Fibroblast of skin of scalp (primary cell): Measurements from ENCODE around the gene EYA3.
A peak's percentile ranks its signal among the peaks of the same experiment; 100 is the strongest.

ENCODE experiments used
- DNase-seq: peaks from one replicate; pipeline ENCODE4 v3.0.0-alpha.2; 2013

The EYA3 gene

DNA sequence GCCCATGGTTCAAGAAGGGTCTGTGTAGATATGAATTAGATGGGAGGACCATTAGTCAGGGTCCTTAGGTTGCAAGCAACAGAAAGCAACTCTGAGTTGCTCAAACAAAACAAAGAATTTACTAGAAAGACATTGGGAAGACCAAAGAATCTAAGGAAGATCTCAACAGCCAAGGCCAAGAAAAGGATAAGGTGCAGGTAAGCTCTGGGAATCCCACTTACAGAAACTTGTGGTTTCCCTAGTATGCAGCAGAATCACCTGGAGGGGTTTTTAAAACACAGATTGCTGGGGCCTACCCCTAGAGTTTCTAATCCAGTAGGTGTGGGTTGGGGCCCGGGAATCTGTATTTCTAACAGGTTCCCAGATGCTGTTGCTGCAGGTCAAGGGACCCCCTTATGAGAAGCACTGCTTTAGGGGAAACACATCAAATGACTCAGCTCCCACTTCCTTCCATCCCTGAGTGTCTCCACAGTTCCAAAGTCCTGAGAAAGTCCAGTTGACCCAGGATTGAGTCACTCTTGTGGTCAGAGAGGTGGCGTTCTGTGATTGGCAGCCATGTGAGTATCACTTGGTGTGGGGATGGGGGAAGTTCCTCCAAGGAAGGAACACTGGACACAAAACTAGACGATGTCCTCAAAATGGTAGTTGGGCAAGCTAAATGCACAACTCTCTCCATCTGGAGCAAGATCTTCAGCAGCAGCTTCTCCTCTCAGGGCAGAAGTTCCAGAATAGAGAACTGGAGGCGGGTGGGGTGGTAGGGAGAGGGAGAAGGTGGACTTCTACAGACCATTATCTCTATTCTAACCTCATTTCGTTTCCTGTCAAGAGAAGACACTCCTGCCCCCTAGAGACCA, 24.2 kb upstream of the EYA3 start:
- DNase-seq: peak; percentile 38

DNA sequence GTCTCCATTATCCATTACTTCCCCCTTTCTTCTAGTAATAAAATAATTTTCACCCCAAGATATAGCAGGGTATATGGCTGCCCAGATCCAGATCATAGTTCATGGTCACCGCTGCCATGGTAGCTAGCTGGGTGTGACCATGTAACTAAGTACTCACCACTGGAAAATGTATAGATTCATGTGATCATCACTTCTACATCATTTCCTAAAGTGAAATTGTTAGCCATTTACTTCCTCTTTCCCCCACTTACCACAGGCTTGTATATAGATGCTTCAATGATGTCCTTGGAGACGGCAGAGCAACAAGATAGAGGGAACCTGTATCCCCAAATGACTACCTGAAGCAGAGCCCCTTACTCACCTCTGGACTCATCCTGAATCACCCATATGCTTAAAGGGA, 22.7 kb upstream of the EYA3 start:
- no peak for DNase-seq

DNA sequence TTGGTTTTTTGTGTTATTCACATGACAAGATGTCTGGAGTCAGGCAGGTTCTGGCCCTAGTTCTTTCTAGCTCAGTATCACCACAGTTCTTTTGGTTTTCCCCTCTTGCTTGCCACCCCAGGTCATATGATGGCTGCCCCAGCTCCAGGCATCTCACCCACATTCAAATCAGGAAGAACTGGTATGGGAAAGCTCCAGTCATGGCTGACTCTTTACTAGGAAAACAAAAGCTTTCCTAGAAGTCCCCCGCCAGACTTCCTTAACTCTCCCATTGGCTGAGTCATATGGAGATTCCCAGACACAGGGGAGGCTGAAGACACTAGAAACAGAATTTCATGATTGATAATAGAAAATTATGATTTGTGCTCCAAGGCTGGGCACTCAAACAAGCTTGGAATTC, 22.1 kb upstream of the EYA3 start:
- peak; percentile 22 for DNase-seq

DNA sequence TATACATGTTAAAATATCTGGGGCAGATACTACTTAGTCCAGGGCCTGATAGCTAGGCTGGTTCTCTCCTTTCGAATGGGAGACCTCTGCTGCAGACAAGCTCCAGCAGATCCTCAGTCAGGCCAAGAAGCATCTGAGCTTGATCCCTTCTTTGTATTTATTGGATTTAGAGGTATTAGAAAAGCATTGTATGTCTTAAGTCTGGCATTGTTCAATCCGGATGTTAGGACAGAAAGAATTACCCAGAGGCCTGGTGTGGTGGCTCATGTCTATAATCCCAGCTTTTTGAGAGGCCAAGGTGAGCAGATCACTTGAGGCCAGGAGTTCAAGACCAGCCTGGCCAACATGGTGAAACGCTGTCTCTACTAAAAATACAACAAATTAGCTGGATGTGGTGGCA, 21.2 kb upstream of the EYA3 start:
- no peak for DNase-seq

DNA sequence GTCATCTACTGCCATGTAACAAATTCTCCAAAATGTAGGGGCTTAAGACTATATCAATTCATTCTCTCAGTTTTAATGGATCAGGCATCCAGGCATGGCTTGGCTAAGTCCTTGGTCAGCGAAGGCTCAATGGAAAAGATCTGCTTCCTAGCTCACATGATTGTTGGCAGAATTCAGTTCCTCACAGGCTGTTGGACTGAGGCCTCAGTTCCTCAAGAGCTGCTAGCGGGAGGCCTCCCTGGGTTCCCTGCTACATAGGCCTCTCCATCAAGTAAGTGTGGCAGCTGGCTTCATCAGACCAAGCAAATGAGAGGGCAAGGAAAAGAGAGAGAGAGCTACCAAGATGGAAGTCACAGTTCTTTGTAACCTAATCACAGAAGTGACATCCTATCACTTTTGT, 19.6 kb upstream of the EYA3 start:
- DNase-seq: no peak

DNA sequence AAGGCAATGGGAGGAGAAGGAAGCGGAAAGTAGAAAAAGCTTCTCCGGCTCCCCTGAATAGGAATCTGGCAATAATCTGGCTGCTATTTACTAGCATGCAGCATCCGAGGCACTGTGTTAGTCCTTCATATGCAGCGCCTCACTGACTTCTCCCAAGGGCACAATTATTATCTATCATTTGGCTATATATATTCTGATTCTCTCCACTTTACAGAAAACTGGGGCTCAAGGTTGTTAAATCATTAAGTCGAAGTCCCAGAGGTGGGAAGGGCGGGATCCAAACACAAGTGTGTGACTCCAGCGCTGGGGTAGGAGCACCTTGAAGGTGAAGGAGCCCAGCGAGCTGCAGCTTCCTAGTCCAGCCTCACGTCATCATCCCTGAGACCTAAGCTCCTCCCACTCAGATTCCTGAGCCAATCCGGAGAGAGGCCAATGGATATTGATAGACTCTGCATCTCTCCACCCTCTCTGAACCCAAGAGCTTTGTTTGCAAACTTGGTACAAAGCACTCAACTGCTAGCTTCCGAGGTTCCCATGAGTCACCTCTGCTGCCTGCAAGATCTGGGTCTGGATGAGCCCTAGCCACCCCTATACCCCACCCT, 16.6 kb upstream of the EYA3 start:
- DNase-seq: peak; percentile 58

DNA sequence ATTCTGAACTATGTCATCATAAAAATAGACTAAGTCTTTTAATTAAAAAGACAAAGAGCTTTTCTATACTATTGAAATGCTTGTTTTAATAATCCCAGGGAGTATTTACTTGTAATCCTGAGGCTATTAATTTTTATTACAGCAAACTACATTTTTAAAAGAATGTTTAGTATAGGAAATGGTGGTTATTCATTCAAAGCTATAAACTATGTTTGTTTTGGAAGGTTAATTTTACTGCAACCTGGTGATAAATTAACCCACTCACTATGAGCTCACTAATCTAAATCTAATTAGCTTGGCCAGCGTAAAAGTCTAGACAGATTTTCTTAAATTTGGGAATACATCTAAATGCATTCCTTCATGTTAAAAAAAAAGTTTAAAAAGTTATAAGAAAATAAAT, 13.8 kb upstream of the EYA3 start:
- no peak for DNase-seq

DNA sequence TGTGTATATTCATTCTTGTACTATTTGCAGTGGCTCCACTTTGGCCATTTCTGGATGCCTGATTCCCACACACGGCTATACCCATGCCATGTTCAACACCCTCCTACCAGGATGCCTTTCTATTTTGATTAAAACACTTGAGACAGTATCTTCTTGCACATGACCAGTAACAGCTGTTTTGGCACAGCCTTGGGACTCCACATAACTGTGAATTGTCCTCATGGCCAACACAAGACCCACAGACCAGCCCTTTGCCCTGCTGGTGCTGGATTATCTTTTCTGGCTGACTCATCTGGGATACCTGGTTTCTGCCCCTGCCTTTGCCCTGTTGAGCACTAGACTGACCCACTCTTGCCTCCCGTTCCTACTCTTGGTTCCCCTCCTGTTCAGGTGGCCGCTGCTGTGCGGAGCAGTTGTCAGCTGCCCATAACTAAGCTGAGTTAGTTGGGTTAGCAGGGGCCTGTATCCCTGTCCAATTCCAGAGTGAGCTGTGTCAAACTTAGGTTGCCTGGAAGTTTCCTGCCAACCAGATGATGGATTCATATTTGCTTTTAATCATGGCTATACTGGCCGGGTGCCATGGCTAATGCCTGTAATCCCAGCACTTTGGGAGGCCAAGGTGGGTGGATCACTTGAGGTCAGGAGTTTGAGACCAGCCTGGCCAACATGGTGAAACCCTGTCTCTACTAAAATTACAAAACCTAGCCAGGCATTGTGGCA, 10.8 kb upstream of the EYA3 start:
- no peak for DNase-seq

DNA sequence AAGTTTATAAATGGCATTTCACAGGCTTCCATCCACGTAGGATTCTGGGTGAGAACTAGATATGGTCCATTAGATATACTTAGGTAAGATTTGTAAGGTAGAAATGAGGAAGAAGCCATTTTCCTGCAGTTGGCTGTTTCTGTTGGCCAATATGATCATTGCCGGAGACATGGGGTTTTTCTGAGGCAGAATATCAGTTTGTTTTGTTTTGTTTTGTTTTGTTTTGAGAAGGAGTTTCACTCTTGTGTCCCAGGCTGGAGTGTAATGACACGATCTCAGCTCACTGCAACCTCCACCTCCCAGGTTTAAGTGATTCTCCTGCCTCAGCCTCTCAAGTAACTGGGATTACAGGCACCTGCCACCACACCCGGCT, 8.7 kb upstream of the EYA3 start:
- no peak for DNase-seq

DNA sequence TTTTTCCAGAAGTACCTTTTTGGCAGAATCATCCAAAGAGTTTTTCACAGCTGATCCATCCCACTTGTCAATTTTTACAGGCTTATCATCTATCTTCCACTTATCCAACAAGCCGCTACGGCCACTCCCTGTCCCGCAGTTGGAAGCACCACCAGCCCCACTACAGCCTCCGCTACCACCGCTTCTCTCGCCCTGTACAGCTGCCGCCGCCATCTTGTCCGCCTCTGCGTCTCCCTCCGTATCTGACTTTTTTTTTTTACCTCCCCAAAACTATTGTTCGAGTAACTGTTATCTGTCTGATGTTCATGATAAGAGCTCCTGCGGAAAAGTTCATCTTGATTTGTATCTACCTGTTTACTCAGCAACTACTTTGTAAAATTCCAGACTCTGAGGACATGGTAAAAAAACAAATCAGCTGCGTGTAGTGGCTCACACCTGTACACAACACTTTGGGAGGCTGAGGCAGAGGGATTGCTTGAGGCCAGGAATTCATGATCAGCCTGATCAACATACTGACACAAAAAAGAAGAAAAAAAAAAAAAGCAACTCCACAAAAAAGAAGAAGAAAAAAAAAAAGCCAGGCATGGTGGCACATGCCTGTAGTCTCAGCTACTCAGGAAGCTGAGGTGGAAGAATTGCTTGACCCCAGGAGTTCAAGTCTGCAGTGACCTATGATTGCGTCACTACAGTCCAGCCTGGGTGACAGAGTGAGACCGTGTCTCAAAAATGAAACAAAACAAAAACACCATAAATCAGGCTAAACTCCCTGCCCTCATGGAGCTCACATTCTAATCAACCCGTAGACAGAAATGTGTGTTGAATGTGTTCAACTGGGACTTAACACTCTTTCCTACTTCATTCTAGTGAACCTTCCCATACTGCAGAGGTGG, 8.0 kb upstream of the EYA3 start:
- no peak for DNase-seq

DNA sequence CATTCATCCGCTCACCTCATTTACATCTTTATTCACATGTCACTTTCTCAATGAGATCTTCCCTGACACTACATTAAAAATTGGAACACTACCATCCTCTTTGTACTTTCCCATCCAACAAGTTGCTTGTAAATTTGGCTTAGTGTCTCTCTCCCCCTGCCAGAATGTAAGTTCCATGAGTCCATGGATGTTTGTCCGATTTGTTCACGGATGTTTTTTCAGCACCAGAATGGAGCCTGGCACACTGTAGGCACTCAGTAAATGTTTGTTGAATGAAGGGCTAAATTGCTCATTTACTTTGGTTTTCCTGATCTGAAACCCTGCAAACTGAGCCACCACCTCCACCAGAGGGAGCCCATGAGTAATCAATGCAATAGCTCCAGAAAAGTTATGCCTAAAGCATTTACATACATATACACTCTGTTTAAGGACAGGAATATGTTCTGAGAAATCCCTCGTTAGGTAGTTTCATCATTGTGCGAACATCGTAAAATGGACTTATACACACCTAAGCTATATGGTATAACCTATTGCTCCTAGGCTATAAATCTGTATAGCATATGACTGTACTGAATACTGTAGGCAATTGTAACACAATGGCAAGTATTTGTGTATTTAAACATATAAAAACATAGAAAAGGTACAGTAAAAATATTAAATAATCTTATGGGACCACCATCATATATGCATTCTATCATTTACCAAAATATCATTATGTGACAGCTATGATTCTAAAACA, 2.8 kb upstream of the EYA3 start:
- peak; percentile 62 for DNase-seq

DNA sequence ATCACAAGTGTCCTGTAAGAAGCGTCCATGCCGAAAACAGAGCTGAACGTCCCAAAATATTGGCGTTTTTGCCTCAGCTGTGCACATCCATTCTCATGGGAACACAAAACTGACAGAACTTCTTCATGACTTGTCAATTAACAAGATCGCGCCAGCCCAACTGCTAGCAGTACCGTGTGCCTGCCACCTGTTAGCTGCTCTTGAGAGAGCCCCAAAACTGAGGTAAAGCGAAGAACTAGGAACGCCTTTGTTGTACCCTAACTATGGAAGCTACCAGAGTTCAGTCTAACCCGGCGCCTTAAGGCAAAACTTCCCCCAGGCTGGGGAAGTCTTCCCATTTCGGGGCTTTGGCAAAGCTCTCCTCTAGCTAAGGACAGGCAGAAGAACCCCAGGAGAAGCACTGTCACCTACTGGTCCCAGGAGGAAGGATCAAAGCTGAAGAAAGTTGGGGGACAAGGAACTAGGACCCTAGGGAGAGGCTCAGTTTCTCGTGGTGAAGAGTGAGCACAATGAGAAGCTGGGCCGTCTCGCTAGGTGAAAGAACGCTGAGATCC, 719 bp downstream of the EYA3 start:
- DNase-seq: no peak

DNA sequence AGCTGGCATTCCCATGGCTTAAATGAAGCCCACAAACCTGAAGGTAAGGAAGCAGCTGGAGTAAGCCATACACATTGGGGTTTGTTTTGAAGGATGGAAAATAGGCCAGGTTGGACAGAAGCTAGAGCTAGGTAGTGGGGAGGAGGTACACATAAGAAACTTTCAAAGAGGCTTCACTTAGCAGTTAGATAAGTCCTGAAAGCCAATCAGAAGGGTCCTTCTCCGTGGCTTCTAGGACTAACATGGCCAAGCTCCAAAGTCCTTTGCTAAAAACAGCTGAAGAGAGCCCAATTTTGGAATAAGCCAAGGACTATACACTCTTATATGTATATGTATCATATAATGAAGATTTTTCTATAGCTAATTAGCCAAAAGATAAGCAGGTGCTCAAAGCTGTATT, 1.8 kb downstream of the EYA3 start:
- DNase-seq: no peak

DNA sequence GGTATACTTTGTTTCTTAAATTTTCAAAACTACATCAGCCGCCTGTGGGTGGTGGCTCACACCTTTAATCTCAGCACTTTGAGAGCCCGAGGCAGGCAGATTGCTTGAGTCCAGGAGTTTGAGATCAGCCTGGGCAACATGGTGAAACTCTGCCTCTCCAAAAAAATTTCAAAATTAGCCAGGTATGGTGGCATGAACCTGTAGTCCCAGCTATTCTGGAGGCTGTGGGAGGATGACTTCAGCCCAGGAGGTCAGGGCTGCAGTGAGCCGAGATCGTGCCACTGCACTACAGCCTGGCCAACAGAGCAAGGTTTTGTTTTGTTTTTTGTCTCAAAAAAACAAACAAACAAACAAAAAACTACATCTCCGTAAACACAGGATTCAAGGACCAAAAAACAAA, 3.3 kb downstream of the EYA3 start:
- DNase-seq: no peak

DNA sequence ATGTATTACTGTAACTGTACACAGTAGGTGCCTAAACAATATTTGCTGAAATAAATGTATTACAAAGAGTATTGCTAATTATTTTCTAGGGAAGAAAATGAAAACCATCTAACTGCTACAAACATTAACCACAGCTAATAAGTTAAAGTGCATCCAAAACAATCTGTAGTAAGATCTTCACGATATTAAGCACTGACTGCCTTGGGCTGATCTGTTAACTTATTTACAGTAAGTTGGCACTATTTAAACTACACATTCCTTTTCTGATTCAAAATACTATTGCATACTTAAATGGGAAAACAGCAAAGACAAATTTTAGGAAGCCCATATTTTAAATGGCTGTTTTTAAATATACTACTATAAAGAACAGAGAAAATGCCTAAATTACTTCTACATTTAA, 4.5 kb downstream of the EYA3 start:
- DNase-seq: no peak

DNA sequence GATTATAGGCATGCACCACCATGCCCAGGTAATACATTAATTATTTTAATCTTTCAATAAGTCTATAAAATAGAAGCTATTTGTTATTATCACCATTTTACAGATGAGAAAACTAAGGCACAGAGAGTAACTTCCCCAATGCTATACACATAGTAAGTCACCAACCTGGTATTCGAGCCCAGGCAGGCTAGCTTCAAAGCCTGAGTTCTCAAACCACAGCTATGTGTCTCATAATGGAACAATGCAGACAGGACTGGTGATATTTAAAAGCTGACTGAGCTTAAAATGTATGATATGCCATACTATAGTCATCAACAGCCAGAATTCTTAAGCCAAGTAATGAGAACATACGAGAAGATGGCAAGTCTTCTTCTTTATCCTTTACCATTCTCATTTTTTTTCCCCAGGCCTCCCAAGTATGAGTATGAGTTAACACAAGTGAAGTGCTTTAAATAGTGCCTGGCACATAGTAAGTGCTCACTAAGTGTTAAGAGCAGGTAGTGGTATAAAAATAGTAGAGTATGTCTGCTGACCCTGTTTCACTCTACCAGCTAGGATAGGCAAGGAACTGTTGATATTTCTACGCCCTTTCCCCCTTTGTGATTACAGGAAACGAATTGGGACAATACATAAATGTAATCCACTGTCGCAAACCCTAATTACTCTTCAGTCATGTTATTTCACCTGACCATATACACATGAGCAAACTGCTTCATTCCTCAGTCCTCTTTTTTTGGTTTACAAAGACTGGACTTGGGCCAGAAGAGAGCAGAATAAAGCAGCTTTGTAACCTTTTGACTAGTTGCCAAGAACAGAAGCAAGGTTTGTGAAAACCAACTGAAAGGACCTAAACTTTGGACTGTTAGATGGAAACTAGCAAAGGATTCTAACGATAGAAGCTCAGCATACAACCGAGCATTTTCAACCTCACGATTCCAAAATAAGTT, 9.5 kb downstream of the EYA3 start:
- DNase-seq: peak; percentile 72

DNA sequence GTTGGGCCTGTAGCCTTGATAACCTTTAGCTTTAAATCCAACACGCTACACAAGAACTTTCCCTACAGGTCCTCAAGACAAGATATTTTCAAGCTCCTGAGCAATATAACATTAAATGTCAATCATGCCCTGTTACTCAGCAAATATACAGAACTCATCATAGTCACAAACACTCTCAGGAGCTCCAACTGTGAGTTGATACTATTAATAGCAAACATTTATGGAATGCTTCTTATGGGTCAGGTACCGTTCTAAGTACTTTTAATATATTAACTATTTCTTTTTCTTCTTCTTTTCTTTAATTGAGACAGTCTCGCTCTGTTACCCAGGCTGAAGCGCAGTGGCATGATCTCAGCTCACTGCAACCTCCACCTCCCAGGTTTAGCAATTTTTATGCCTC, 10.1 kb downstream of the EYA3 start:
- no peak for DNase-seq

DNA sequence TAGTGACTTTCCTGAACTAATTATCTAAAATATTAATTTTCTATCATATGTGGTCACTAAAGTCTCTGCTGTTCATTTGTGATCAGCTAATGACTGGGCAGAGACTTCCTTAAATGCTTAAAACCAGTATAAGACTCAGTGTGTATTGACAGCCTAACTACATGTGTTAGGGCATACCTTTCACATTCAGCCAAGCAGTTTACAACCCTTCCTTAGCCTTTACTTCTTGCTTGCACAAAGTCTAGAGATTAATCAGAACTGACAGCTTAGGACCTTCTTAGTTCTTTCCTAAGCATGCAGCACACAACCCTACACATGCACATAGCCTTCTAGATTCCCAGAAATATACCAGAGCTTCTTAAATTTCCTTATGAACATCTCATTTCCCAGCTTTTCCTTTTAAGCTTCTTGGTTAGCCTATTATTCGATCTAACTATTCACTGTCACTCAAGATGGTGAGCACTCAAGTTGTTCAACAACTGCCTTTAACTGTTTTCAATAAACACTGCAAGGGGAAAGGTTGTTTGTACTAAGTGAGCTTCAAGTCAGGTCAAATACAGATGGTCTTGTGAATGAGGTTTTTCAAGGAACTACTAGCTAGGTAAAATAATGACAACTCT, 13.4 kb downstream of the EYA3 start:
- no peak for DNase-seq

DNA sequence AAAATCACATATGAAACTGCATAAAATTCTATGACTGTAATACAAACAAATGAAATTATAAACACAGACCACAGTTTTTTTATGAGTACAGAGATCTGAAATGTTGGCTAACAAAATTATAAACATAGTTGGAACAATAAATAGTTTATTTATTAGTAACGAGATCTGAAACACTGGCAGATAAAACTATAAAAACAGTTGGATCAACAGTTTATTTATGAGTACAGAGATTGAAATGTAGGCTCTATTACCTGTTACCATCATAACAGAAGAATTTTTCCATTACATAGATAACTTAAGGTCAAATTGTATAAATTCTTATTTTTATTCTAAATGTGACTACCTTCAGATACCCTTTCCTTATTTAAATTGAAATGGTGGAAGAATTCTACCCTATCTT, 14.5 kb downstream of the EYA3 start:
- no peak for DNase-seq

DNA sequence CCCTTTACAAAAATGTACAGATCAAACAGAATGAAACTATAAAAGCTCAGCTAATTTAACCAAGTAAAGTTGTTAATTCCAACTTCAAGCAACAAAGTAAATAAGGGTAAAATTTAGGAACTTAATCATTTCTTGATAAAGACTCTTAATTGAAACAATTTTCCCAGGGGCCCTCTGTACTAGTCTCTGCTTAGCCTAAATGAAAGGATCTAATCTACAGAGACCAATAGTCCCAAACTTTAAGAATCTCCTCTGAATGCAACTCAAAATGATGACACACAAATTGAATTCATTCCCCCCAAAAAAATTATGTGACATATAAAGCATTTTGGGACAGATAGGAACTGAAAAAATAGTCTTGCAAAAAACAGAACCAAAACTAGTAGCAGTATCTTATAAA, 16.6 kb downstream of the EYA3 start:
- DNase-seq: no peak
